WTC11 (cell line): Measurements from ENCODE around the gene ARL8A.

Source experiments
- CTCF ChIP-seq: fragments of 200-600 bp; IDR thresholded peaks from 2 replicates; pipeline ENCODE4 v1.8.0; 2022; ENCODE audit warnings: antibody characterized with exemption
- GABPB1 ChIP-seq: sonication (generic); formaldehyde crosslinking; IDR thresholded peaks from 2 replicates; pipeline ENCODE4 v1.8.1; 2023; ENCODE audit warnings: mild to moderate bottlenecking, missing genetic modification reagents
- MLX ChIP-seq: sonication (generic); formaldehyde crosslinking; IDR thresholded peaks from 2 replicates; pipeline ENCODE4 v1.8.1; 2023; ENCODE audit warnings: mild to moderate bottlenecking, missing genetic modification reagents, moderate library complexity
- NR2C2 ChIP-seq: sonication (generic); formaldehyde crosslinking; IDR thresholded peaks from 2 replicates; pipeline ENCODE4 v1.8.0; 2022; ENCODE audit warnings: mild to moderate bottlenecking, missing genetic modification reagents
- STAT6 ChIP-seq: sonication (generic); formaldehyde crosslinking; conservative IDR thresholded peaks from 2 replicates; pipeline ENCODE4 v1.8.1; 2023; ENCODE audit warnings: mild to moderate bottlenecking, low read depth, missing genetic modification reagents, moderate library complexity
- ZNF121 ChIP-seq: sonication (generic); formaldehyde crosslinking; IDR thresholded peaks from 2 replicates; pipeline ENCODE4 v1.8.0; 2023; ENCODE audit warnings: missing genetic modification reagents
- ZNF263 ChIP-seq: sonication (generic); formaldehyde crosslinking; IDR thresholded peaks from 2 replicates; pipeline ENCODE4 v1.8.1; 2022; ENCODE audit warnings: low read depth, mild to moderate bottlenecking, moderate library complexity, missing genetic modification reagents

GRCh38 chr1:202189001-202189790 is 44.7 kb upstream of the ARL8A start:
- TF ChIP-seq ZNF263 (CRISPR knock-in tag) = no peak
- peak; percentile 93 for TF ChIP-seq CTCF
- no peak for TF ChIP-seq GABPB1 (CRISPR knock-in tag)
- TF ChIP-seq MLX (CRISPR knock-in tag) = no peak
- TF ChIP-seq NR2C2 (CRISPR knock-in tag) = no peak
- no peak for TF ChIP-seq STAT6
- TF ChIP-seq ZNF121 = no peak
